GM12878 (cell line): ENCODE data around the gene PPIP5K1. TPM values are rescaled to one million over a fixed set of nuclear protein-coding genes. Genes with fewer than 3 reads are reported as not detected.

Source experiments
- ATAC-seq: fragments of 200-7000 bp; cut with Tn5 transposase; 3 replicates; pipeline ENCODE4 v1.9.1; 2020; ENCODE audit warnings: mild to moderate bottlenecking, moderate library complexity
- BruUV-seq: library from RNA; stranded (reverse); fragments of 400-500 nt; replicated peaks from 2 replicates; lab custom pipeline; 2021; lab: Mats Ljungman, UMichigan
- CTCF ChIA-PET: fragments of 300-600 bp; sonication (Branson Sonifier 250); formaldehyde crosslinking; extraction: SDS; loops from one replicate; lab custom pipeline; 2021; ENCODE audit warnings: inconsistent platforms; lab: Yijun Ruan, JAX
- POLR2A ChIA-PET: fragments of 350-600 bp; formaldehyde crosslinking; extraction: SDS; loops from one replicate; lab custom pipeline; 2021; ENCODE audit warnings: inconsistent platforms; lab: Charles Lee
- RAD21 ChIA-PET: fragments of 300-600 bp; sonication (Branson Sonifier 250); formaldehyde crosslinking; loops from one replicate; lab custom pipeline; 2023; ENCODE audit warnings: antibody characterized with exemption; ENCODE audit not compliant: unreplicated experiment; lab: Charles Lee
- SMC1A ChIA-PET: fragments of 300-600 bp; sonication (Branson Sonifier 250); formaldehyde crosslinking; loops from one replicate; lab custom pipeline; 2023; ENCODE audit not compliant: unreplicated experiment, uncharacterized antibody; lab: Charles Lee
- DNase-seq: peaks from one replicate; pipeline ENCODE4 v3.0.0-alpha.2; 2011; ENCODE audit warnings: low read depth, low spot score
- FAIRE-seq: peaks from 3 replicates; lab custom pipeline; 2011; peaks lifted over from hg19 to GRCh38; lab: Jason Lieb, UNC
- H2AFZ ChIP-seq: 2 replicates; pipeline ENCODE4 v1.6.0; 2011; ENCODE audit warnings: low read depth, low read length, control low read depth; ENCODE audit not compliant: control insufficient read depth
- H3K27ac ChIP-seq: 2 replicates; pipeline ENCODE4 v1.5.1; 2011; ENCODE audit warnings: control low read depth; ENCODE audit not compliant: control insufficient read depth, insufficient read depth
- H3K27me3 ChIP-seq, 2 experiments: replicated peaks in 1 of 2; 2 replicates each; pipeline versions ENCODE4 v1.6.0 to v1.6.1; 2011; ENCODE audit warnings: low read length in 1 of 2; ENCODE audit not compliant: control insufficient read depth in 2 of 2, insufficient read depth in 2 of 2
- H3K36me3 ChIP-seq, 2 experiments: 2 replicates each; pipeline ENCODE4 v1.5.1; 2011; ENCODE audit warnings: low read length in 1 of 2; ENCODE audit not compliant: control insufficient read depth in 2 of 2, insufficient read depth in 2 of 2
- H3K4me1 ChIP-seq: 2 replicates; pipeline ENCODE4 v1.6.1; 2011; ENCODE audit warnings: mild to moderate bottlenecking, low read length, moderate library complexity, mixed read lengths; ENCODE audit not compliant: control insufficient read depth, insufficient read depth
- H3K4me2 ChIP-seq: 2 replicates; pipeline ENCODE4 v1.6.0; 2011; ENCODE audit warnings: control low read depth; ENCODE audit not compliant: control insufficient read depth, insufficient read depth
- H3K4me3 ChIP-seq: fragments of 200-600 bp; sonication (generic); 2 replicates; pipeline ENCODE4 v1.5.1; 2016
- H3K79me2 ChIP-seq: 2 replicates; pipeline ENCODE4 v1.6.0; 2011; ENCODE audit warnings: low read length; ENCODE audit not compliant: control insufficient read depth, insufficient read depth
- H3K9ac ChIP-seq: 2 replicates; pipeline ENCODE4 v1.8.0; 2011; ENCODE audit warnings: low read length, control low read depth, mixed read lengths; ENCODE audit not compliant: control insufficient read depth, insufficient read depth
- H3K9me3 ChIP-seq: replicated peaks from 3 replicates; pipeline ENCODE4 v1.5.1; 2011; ENCODE audit warnings: mild to moderate bottlenecking, low read length; ENCODE audit not compliant: control insufficient read depth, insufficient read depth
- H4K20me1 ChIP-seq: 2 replicates; pipeline ENCODE4 v1.6.0; 2011; ENCODE audit not compliant: control insufficient read depth, insufficient read depth
- BRCA1 ChIP-seq: IDR thresholded peaks from 2 replicates; pipeline ENCODE4 v1.6.1; 2011; ENCODE audit warnings: low read depth, low read length, improper control_type of control experiment
- IRF4 ChIP-seq: IDR thresholded peaks from 2 replicates; pipeline ENCODE4 v1.6.1; 2011; ENCODE audit warnings: low read depth, low read length
- KDM1A ChIP-seq: fragments of 200-600 bp; sonication (generic); IDR thresholded peaks from 2 replicates; pipeline ENCODE4 v1.6.1; 2016; ENCODE audit warnings: borderline replicate concordance
- MTA2 ChIP-seq: fragments of 450-650 bp; IDR thresholded peaks from 2 replicates; pipeline ENCODE4 v1.6.1; 2016; ENCODE audit warnings: low read depth, mild to moderate bottlenecking, moderate library complexity
- MYB ChIP-seq: fragments of 150-350 bp; IDR thresholded peaks from 2 replicates; pipeline ENCODE4 v1.6.1; 2014; ENCODE audit warnings: mild to moderate bottlenecking, low read depth, low read length, borderline replicate concordance
- RCOR1 ChIP-seq: conservative IDR thresholded peaks from 2 replicates; pipeline ENCODE4 v1.6.1; 2012; ENCODE audit warnings: low read depth, low read length, improper control_type of control experiment
- SP1 ChIP-seq: IDR thresholded peaks from one replicate; pipeline ENCODE4 v1.6.1; 2011; ENCODE audit warnings: low read depth, low read length
- SUZ12 ChIP-seq: fragments of 200-600 bp; sonication (generic); IDR thresholded peaks from one replicate; pipeline ENCODE4 v1.6.1; 2018; ENCODE audit warnings: antibody characterized with exemption, mild to moderate bottlenecking; ENCODE audit not compliant: unreplicated experiment
- WGBS: methylation state at CpG from one replicate; pipeline ENCODE4 v1.1.6; 2016; ENCODE audit warnings: low lambda C conversion rate; ENCODE audit not compliant: insufficient replicate concordance, insufficient coverage; ENCODE audit errors: missing lambda C conversion rate; 5-methylcytosine and 5-hydroxymethylcytosine counted together
- in situ Hi-C: fragments of 300-500 bp; cut with MboI; formaldehyde crosslinking; loops from 9 replicates; pipeline ENCODE4 v1.14.3; 2018; ENCODE audit warnings: mixed read lengths
- intact Hi-C: fragments of 100-400 bp; cut with micrococcal nuclease; formaldehyde crosslinking; loops from one replicate; pipeline ENCODE4 v1.14.2; 2022; ENCODE audit not compliant: unreplicated experiment
- polyA plus RNA-seq, 11 experiments: library from polyadenylated mRNA; depleted of rRNA in 4 of 11; unstranded in 6 of 11; stranded (reverse) in 5 of 11; fragments of >200 nt; fragmentation: Nextera tagmentation in 4 of 11; fragmentation: Illumina TruSeq in 1 of 11; extraction: Ambion mirVana in 4 of 11; extraction: Trizol in 1 of 11; gene quantifications; 1 replicate in 1 of 11; 2 replicates in 10 of 11; pipeline versions ENCODE4 v1.2.1 to v1.2.3, GENCODE V29; 2011 to 2016; ENCODE audit warnings: inconsistent platforms in 2 of 11, missing spikeins in 2 of 11, low read depth in 1 of 11
- total RNA-seq, 4 experiments: library from RNA; depleted of rRNA in 3 of 4; stranded (reverse); fragments of >200 nt in 3 of 4; fragmentation: Illumina TruSeq in 1 of 4; extraction: Trizol in 1 of 4; gene quantifications; 2 replicates each; pipeline versions ENCODE4 v1.2.1 to v1.2.3, GENCODE V29; 2013 to 2021
- TF ChIP-seq, protein P1 (sequence below): IDR thresholded peaks from 2 replicates; pipeline ENCODE4 v1.6.1; 2011; ENCODE audit warnings: low read depth, low read length, improper control_type of control experiment, borderline replicate concordance
- TF ChIP-seq, protein P2 (sequence below): fragments of 450-650 bp; IDR thresholded peaks from 2 replicates; pipeline ENCODE4 v1.6.1; 2016; ENCODE audit warnings: mild to moderate bottlenecking, moderate library complexity, borderline replicate concordance
- TF ChIP-seq, protein P3 (sequence below): fragments of 450-650 bp; IDR thresholded peaks from 2 replicates; pipeline ENCODE4 v1.6.1; 2017; ENCODE audit warnings: mild to moderate bottlenecking

Gene PPIP5K1
- total and polyA plus RNA-seq, 10 of the 15 experiments (the other 5 are each of a cell fraction or from before 2014, with no cell fraction given) = 2.5 to 54.4 (median 19.4) TPM

DNA sequence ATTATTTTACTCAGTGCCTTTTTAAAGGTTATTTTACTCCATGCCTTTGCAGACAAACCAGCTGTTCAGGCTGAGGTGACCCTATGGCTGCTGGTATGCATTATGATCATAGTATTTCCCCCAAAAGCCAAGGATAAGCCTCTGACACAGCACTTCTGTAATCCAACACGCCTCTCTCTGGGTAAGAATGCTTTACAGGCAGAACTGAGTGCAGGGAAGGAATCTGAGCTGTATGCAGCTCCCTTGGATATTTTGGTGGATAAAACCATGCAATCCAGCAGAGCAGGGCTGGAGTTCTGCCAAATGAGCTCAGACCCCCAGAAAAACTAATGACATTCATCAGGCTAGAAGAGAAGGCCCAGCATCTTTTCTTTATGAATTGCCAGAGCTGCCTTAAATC, 84.3 kb downstream of the PPIP5K1 start:
- RAD21 ChIA-PET = no interaction called here
- BruUV-seq = no TSS peak
- H4K20me1 ChIP-seq = no peaks in the 10 kb centered on the region
- in situ Hi-C loops (no loop called here), intact Hi-C loops (no loop called here)
- WGBS = 52% methylated on average over 1 of the region's 1 CpG
- no peak for ATAC-seq
- no peaks in the 10 kb centered on the region for H3K9me3 ChIP-seq
- no peaks in the 10 kb centered on the region for H3K79me2 ChIP-seq
- CTCF ChIA-PET = no interaction called here
- no peak overlapping the region for H3K4me3 ChIP-seq
- POLR2A ChIA-PET = no interaction called here
- H3K36me3 ChIP-seq = no peaks in the 10 kb centered on the region
- no peak overlapping the region for H2AFZ ChIP-seq
- H3K4me2 ChIP-seq = no peak overlapping the region
- no peak for FAIRE-seq
- H3K27ac ChIP-seq = no peak overlapping the region
- no peaks in the 10 kb centered on the region for H3K4me1 ChIP-seq
- DNase-seq = no peak
- H3K27me3 ChIP-seq = no peaks in the 10 kb centered on the region
- TF ChIP-seq KDM1A (no peak), MTA2 (no peak), BRCA1 (no peak), MYB (no peak), SP1 (no peak), RCOR1 (no peak), SUZ12 (no peak), IRF4 (no peak)
- TF ChIP-seq, protein P1, sequence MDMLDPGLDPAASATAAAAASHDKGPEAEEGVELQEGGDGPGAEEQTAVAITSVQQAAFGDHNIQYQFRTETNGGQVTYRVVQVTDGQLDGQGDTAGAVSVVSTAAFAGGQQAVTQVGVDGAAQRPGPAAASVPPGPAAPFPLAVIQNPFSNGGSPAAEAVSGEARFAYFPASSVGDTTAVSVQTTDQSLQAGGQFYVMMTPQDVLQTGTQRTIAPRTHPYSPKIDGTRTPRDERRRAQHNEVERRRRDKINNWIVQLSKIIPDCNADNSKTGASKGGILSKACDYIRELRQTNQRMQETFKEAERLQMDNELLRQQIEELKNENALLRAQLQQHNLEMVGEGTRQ = no peak
- TF ChIP-seq, protein P2, sequence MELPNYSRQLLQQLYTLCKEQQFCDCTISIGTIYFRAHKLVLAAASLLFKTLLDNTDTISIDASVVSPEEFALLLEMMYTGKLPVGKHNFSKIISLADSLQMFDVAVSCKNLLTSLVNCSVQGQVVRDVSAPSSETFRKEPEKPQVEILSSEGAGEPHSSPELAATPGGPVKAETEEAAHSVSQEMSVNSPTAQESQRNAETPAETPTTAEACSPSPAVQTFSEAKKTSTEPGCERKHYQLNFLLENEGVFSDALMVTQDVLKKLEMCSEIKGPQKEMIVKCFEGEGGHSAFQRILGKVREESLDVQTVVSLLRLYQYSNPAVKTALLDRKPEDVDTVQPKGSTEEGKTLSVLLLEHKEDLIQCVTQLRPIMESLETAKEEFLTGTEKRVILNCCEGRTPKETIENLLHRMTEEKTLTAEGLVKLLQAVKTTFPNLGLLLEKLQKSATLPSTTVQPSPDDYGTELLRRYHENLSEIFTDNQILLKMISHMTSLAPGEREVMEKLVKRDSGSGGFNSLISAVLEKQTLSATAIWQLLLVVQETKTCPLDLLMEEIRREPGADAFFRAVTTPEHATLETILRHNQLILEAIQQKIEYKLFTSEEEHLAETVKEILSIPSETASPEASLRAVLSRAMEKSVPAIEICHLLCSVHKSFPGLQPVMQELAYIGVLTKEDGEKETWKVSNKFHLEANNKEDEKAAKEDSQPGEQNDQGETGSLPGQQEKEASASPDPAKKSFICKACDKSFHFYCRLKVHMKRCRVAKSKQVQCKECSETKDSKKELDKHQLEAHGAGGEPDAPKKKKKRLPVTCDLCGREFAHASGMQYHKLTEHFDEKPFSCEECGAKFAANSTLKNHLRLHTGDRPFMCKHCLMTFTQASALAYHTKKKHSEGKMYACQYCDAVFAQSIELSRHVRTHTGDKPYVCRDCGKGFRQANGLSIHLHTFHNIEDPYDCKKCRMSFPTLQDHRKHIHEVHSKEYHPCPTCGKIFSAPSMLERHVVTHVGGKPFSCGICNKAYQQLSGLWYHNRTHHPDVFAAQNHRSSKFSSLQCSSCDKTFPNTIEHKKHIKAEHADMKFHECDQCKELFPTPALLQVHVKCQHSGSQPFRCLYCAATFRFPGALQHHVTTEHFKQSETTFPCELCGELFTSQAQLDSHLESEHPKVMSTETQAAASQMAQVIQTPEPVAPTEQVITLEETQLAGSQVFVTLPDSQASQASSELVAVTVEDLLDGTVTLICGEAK = no peak
- TF ChIP-seq, protein P3, sequence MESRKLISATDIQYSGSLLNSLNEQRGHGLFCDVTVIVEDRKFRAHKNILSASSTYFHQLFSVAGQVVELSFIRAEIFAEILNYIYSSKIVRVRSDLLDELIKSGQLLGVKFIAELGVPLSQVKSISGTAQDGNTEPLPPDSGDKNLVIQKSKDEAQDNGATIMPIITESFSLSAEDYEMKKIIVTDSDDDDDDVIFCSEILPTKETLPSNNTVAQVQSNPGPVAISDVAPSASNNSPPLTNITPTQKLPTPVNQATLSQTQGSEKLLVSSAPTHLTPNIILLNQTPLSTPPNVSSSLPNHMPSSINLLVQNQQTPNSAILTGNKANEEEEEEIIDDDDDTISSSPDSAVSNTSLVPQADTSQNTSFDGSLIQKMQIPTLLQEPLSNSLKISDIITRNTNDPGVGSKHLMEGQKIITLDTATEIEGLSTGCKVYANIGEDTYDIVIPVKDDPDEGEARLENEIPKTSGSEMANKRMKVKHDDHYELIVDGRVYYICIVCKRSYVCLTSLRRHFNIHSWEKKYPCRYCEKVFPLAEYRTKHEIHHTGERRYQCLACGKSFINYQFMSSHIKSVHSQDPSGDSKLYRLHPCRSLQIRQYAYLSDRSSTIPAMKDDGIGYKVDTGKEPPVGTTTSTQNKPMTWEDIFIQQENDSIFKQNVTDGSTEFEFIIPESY = no peak
- H3K9ac ChIP-seq = no peak overlapping the region
- SMC1A ChIA-PET = interaction anchor here (1.2 kb wide), 1 partner anchor 11 kb away, joined by 3 read pairs; no protein-coding TSS in a partner anchor
